Left hindlimb (tissue), 1 donor: ENCODE data around the gene PCDH1.
"Not testable (repeated sequence)": the region's sequence is repeated elsewhere in the genome, so short reads cannot be mapped to it uniquely, and the experiment has no call there.

Source experiments
- DNase-seq: peaks from one replicate; pipeline ENCODE4 v3.0.0-alpha.2; 2018

Gene PCDH1

DNA sequence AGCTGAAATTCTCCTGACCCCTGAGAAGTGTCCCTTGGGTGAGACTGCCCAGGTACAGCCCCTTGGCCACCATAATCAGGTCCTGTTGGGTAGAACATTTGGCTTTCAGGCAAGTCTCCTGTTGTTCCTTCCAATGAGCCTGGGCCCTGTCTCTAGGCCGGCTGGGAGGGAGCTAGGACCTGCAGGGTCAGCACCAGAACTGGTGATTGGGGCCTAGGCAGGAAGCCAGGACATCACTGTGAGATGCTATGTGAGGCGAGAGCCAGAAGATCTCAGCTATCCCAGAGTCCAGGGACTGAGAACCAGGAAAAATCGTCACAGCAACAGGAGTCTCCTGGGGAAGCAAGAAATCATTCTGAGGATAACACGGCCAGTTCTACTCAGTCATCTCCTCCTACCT is 51.5 kb downstream of the PCDH1 start:
- DNase-seq, result no peak

DNA sequence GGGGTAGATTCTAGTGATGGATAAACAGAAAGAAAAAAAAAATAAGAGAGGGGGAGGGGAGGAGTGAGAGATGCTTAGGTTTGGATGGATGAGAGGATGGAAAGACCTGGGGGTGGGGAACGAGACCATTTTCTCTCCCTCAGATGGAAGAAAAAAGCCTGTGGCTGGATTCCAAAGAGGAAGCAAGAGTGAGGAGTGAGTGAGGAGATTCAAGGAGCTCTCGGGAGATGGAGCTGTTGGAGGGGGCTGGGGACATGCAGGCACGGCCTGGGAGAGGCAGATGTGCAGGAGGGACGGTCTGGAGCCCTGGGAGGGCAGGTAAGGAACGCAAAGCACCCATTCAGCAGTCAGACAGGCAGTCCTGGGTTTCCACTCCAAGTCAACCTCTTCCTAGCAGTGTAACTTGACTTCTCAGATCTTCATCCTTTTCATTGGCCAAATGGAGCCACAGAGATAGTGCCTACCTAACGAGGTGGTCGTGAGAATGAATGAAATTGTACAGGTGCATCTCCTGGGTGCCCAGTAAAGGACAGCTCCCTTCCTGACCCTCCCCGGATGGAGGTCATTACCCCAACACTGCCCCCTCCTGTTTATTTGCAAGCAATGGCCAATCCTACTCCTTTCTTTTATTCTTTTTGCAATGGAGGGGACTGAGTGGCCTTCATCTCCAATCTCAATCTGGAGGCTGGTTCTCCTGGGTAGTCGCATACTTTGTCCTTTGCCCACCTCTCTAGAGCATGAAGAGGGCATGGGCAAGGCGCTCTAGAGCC is 52.2 kb downstream of the PCDH1 start:
- no peak for DNase-seq

DNA sequence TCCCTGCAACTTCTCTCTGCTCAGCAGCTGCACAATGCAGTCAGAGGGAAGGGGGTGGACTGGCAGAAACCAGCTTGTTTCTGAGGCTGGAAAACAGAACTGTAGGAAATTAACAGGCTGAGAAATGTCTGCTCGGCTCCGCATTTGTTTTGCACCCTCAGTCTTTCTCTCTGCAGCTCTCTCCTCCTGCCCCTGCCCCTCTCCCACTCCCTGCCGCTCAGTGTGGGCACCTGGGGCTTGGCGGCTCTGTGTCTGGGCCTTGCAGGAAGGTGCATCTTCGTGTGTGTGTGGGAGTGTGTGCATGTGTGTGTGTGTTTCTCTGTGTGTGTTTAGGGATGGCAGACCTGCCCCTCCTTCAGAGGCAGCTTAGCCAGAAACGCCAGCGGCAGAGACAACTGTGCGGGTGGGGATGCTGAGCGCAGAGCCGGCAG is 53.0 kb downstream of the PCDH1 start:
- no peak for DNase-seq

DNA sequence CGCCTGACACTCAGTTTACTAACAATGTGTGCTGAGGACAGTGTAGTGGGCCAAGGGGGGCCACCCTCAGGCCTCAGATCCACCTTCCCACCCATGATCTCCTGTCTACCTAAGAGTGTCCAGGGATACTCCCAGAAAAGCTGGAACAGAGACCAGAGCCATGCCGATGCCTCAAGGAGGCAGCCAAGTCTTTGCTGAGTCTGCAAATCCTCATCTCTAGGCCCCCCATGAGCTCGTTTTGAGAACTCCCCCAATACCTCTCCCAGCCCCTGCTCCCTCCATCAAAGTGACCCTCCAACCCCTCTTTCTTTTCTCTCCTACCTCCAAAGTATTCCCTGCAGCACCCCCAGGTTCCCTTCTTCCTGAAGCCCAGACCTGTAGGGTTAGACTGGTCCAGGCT is 53.5 kb downstream of the PCDH1 start:
- no peak for DNase-seq

DNA sequence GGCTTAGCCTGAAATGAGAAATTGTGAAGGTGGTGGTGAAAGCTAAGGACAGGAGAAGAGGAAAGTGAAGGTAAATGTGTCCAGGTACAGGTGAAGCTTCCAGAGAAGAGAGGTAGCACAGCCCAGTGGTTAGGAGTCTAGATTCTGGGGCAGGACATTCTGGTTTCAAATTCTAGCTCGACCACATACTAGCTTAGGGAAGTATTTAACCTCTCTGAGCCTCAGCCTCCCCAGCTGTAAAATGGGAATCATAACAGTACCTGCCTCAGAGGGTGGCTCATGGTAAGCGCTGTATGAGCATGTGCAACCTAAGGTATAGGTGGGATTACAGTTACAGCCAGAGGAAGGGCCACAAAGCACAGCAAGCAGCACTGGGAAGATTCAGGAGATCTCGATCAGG is 55.2 kb downstream of the PCDH1 start:
- no peak for DNase-seq

DNA sequence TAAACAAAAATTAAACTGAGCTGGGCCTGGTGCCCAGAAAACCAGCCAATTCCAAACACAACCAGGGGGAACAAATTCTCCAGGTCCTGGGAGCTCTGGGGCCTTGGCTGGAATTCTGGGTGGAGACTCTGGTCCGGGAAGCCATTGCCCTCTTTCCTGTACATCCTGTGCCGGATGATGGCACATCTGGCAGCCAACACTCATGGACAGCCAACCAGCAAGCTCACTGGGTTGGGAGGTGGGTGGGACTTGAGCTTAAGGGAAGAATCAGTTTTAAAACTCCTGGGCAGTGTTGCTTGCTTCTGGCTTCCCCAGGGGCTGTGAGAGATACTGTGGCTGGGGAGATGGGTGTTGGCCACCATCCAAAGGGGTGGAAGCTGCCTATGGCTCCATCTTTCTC is 56.1 kb downstream of the PCDH1 start:
- DNase-seq, result no peak

DNA sequence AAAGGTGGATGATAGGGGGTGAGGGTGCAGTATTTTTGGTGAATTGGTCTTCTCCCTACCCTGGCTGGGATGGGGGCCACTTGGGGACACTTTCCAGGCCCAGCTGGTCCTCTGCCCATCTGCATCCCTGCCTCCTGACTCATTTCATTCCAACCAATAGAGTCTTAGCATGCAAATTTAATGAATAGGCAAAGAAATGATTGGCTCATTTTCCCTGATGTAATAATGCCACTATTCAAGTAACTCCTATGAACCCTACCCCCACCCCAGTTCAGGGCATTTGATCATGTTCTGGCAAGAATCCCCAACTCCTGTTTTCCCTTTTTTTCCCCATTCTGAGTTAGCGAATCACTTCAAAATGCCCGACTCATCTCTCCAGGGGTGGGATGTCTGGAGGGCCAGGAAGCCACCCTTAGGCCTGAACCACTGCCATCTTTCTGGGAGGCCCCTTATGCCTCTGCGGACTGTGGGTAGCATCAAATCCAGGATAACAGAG is 56.7 kb downstream of the PCDH1 start:
- no peak for DNase-seq

DNA sequence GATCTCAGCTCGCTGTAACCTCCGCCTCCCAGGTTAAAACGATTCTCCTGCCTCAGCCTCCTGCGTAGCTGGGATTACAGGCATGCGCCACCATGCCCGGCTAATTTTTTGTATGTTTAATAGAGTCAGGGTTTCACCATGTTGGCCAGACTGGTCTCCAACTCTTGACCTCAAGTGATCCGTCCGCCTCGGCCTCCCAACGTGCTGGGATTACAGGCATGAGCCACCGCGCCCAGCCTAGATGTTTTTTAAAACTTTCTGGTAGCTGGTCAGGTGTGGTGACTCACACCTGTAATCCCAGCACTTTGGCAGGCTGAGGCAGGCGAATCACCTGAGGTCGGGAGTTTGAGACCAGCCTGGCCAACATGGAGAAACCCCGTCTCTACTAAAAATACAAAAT is 57.5 kb downstream of the PCDH1 start:
- not testable (repeated sequence) for DNase-seq

DNA sequence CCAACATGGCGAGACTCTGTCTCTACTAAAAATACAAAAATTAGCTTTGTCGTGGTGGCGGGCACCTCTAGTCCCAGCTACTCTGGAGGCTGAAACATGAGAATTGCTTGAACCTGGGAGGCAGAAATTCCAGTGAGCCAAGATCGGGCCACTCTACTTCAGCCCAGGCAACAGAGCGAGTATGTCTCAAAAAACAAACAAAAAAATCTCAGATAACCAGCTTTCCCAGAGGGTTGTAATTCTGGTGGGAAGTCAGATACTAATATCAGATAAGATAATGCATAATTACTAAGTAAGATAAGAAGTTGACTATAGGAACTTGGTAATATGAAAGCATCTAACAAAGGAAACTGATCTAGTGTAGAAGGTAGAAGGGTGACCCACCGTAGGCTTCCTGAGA is 60.6 kb downstream of the PCDH1 start:
- DNase-seq, result no peak

DNA sequence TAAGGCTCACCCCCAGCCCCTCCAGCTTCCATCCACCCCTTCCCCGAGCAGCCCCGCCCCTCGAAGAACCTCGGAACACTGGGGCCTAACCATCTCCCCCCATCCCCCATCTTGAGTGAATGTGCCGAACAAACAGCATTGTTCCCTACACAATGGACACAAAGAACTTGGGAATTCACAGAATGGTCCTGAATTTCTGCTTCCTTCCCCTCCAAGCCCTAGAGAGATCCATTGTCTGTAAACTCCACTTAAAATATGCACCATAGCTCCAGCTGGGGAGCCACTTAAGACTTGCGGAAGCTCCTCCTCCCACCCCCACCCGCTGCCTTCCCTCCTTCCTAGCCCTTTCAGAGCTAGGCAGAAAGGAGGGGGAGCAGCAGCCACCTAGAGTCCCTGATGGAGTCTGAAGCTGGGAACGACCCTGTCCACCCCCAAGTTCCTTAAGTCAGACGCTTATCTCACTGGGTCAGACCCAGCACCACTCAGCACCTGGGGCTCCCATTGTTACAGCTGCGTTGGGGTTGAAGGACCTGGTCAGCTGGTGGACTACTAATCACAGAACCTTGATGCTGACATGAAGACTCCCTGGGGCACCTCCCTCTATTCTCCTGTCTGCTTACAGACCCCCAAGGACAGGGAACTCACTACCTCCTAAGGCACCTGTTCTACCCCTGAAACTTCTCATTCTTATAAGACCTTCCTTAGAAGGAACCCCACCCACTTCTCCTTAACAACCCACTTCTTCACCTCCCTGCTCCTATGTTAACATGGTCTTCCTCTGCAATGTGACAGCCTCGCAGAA is 61.4 kb downstream of the PCDH1 start:
- DNase-seq, result no peak

DNA sequence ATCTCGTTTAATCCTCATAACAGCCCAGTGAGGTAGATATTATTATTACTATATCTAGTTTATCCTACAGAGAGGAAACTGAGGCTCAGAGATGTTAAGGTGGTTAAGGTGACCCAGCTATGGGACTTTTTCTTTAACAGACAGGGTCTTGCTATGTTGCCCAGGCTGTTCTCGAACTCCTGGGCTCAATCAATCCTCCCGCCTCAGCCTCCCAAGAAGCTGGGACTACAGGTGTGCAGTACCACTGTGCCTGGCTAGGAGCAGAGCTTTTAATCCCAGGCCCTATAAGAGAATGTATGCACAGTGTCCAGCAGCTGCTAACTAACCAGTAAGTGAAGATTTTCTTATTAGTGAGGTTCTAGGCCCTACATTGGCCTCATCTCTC is 62.4 kb downstream of the PCDH1 start:
- DNase-seq, result no peak

DNA sequence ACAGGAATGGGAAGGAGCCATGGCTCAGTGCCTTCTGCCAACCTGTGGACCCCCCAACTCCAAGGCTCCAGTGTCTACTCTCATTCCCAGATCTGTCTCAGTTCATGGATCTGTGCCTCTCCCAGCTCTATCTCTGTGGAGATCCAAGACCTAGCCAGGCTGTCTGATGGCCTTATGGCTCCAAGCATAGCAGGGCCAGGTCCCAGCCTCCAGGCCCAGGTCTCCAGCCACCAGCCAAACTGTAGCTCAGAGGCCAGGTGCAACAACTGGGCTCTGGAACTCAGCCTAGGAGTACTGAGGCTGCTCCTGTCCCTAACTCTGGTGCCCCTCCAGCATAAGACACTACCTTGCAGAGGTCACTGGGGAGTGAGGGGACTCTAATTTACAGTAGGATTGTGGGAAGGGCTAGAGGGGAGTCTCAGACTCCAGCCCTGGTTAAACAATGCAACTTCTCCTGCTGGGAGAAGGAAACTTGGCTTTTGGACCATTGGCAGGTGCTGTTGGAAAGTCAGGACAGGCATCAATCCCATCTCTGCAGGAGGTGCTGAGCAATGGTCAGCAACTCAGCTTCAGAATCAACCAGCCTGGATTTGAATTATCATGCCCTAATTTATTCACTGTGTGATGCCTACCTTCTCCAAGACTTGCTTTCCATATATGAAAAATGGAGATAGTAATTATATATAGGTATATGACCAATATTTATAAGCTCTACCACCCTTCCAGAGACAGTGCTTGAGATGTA is 63.0 kb downstream of the PCDH1 start:
- no peak for DNase-seq

DNA sequence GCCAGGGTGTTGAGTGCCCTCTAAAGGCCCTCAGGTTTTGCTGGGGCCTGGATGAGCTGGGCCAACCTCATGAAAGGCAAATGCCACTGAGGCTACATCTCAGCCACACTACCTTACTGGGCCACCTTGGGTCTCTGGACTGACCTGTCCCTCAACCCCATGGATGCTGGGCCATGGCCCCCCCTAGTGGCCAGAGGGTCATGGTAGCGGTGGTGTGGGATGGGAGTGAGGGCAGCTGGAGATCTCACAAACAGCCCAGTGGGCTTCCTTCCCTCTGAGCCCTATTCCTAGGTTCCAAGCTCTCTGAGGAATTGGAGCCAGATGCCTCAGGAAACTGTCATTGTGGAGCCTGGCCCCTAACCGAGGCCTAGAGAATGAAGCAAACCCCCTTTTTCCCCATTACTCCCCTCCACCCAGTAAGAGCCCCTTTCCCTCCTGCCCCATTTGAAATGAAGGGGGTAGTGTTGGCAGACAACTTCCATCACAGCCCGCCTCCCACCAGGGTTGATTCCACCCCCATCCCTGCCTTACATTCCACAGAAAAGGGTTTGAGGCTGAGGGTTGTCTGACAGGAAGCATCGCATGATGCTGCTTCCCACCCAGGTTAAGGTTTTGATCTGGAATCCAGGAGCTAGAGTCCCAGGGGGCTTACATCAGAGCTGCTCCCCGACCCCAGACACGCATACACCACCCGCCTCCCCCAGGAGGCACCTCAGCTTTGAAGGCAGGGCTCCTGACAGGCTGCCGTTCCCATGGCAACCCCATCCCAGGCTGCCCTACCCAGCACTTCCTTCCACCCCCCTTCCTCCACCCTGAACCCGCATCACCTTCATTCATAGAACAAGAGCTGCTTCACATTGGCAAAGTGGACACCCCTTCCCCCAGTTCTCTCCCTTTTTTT is 63.9 kb downstream of the PCDH1 start:
- no peak for DNase-seq

DNA sequence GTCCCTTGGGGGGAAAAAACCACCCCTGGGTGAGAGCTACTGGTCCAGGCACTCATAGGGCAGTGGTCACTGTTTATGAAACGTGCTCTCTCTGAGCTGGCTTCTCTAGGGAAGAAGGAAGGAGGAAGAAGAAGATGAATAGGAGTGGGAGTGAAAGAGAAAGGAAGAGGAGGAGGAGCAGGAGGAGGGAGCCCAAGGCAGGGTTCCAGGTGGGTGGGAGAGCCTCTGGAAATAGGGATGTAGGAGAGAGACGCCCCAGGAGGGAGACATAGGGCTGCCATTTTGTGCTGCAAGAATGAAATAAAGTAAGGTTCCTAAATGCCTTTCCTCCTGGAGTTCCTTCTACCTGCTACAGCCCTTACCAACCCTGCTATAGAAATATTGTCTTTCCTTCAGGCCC is 65.7 kb downstream of the PCDH1 start:
- no peak for DNase-seq

DNA sequence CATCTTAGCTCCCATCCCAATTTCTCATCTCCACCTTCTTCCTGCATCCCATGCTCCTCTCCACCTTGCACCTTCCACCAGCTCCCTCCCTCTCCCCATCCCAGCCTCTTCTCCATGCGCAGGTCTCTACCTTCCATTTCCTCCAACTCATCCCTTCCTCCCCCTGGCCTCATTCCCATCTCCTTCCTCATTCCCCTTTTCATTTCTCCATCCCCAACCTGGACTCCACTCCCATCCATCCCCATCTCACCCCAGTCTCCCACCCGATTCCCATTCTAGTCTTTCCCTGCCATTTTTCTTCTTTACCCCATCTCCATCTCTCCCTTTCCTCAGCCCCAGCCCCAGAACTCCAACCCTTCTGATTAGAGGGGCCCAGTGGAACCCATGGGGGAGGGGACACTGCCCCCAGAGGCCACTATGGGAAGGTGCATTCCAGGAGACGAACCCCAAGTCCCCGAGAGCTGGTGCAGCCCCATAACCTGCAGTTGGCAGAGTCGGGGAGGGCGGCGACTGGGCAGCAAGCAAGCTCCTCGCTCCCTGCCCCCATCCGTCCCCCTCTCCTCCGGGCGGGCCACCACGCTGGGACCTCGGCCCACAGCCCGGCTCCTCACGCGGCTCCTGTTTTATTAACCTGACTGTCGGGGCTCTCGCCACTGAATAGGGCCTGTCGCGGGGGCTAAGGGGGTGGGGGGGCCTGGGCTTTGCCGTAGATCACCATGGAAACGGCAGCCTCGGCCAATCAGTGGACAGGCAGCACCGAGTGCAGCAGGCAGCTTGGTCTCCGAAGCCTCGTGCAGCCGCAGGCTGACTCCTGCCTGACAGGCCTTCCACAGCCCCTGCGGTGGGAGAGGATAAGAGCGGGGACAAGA is 66.7 kb downstream of the PCDH1 start:
- DNase-seq, result no peak

DNA sequence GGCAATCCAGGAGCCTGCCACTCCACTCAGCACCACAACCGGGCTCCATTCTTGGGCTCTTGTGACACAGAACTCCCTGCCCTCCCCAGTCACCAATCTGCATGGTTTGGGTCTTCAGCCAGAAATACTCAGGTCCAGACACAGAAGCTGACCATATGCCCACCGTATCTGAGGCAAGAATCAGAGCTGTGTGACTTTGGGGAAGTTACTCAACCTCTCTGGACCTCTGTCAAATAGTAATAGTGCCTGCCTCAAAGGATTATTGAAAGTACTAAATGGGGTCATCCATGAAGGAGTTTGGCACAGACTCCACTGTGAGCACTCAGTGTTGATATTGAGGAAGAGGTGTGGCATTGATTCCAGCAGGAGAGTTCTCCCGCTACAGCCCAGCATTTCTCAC is 67.5 kb downstream of the PCDH1 start:
- no peak for DNase-seq

DNA sequence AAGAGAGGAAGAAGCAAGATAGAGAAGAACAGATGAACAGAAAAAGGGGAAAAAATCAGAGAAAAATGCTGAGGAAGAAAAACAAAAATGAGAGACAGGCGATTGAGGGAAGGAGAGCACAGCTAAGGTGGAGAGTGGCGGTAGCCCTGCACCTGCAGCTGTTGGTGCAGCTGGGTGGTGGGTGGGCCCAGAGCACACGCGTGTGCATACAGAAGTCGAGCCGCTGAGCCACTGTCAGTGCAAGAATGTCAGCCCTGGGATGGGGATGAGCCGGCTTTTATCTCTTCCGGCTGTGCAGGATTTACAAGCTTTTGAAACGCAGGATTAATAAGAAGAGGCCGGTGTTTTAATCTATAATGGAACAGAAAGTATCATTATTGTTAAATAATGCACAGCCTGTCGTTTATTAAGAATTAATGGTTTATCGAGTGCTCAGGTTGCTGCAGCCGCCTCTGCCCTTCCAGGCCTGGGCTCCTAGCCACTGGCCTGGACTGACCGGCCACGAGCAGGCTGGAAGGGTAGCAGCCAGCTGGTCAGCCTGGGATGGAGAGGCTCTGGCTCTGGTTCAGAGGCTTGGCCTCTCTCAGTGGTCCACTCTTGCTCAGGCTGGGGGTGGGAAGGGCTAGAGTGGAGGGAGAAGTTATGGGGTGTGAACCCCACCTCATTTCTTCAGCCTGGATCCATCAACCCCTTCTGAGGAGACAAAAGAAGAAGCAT is 68.7 kb downstream of the PCDH1 start:
- DNase-seq, result no peak

DNA sequence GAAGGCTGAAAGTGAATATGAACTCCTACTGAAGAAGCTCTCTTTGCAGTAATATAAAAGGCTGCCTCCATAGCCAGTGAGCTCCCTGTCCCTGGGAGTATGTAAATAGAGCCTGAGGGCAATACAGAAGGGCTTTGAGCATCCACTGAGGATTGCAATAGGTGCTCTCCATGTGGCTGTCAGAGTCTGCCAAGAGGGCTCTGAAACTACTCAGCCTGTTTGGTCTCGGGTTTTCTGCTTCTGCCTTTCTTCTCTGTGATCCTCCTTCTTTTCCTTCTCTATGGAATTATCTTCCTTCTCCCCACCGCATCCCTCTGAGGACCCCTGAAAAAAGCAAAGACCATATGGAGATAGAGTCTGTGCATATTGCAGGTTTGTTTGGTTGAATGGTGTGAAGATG is 69.4 kb downstream of the PCDH1 start:
- no peak for DNase-seq

DNA sequence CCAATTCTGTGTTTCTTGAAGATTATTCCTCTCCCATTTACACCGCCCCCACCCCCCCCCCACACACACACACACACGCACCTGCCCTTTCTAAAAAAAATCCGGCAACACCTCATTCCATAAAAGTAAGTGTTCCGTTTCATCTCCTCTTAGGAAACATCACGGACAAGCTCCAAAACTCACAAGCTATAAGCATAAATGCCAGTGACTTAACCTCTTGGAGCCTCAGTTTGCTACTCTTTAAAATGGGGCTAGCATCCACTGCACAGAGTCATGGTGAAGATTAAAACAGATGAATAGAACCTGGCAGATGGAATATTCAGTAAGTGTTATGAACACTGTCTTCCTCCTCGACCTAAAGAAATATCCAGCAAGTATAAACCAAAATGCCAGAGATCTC is 70.5 kb downstream of the PCDH1 start:
- no peak for DNase-seq

DNA sequence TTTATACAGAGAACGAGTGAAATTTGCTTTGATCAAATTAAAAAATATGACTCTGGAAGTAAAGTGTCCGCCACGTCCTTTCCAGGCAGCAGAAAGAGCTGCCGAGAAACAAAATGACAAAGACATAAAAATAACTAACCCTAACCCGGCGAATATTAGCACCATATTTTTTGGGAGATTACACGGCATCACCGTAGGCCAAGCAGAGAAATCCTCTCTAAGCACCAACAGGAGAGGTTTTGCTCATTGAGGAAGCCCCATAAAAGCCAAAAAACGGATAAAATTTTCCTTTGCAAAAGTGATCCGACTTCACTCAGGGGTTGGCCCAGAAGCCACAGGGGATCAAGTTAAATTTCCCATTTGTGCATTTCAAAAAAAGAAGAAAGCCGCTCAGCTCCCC is 70.9 kb downstream of the PCDH1 start:
- DNase-seq, result no peak

DNA sequence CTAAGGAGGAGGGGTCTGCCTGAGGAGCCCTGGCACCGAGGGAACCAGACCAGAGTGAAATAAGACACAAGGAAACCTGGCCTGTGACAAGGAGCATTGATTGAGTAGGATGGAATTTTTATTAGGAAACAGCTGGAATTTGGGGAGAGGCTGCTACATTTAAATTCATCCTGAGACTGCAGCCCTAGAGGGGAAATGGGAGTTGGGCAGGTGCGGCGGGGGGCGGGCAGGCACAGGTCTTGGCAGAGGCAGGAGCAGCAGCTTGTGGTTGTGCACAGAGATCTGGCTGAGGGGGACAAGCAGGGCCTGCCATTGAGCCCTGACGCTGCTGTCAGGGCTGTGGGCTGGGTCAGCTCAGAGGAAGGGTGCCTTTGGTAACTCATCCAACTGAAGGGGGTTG is 71.6 kb downstream of the PCDH1 start:
- no peak for DNase-seq
